GM12878 (cell line): ENCODE data around the gene S1PR1. TPM values are rescaled to one million over a fixed set of nuclear protein-coding genes. Genes with fewer than 3 reads are reported as not detected.

ENCODE experiments used
- ATAC-seq: fragments of 200-7000 bp; cut with Tn5 transposase; 3 replicates; pipeline ENCODE4 v1.9.1; 2020; ENCODE audit warnings: mild to moderate bottlenecking, moderate library complexity
- BruUV-seq: library from RNA; stranded (reverse); fragments of 400-500 nt; replicated peaks from 2 replicates; lab custom pipeline; 2021; lab: Mats Ljungman, UMichigan
- CTCF ChIA-PET: fragments of 300-600 bp; sonication (Branson Sonifier 250); formaldehyde crosslinking; extraction: SDS; loops from one replicate; lab custom pipeline; 2021; ENCODE audit warnings: inconsistent platforms; lab: Yijun Ruan, JAX
- POLR2A ChIA-PET: fragments of 350-600 bp; formaldehyde crosslinking; extraction: SDS; loops from one replicate; lab custom pipeline; 2021; ENCODE audit warnings: inconsistent platforms; lab: Charles Lee
- RAD21 ChIA-PET: fragments of 300-600 bp; sonication (Branson Sonifier 250); formaldehyde crosslinking; loops from one replicate; lab custom pipeline; 2023; ENCODE audit warnings: antibody characterized with exemption; ENCODE audit not compliant: unreplicated experiment; lab: Charles Lee
- SMC1A ChIA-PET: fragments of 300-600 bp; sonication (Branson Sonifier 250); formaldehyde crosslinking; loops from one replicate; lab custom pipeline; 2023; ENCODE audit not compliant: unreplicated experiment, uncharacterized antibody; lab: Charles Lee
- DNase-seq: peaks from one replicate; pipeline ENCODE4 v3.0.0-alpha.2; 2011; ENCODE audit warnings: low read depth, low spot score
- FAIRE-seq: peaks from 3 replicates; lab custom pipeline; 2011; peaks lifted over from hg19 to GRCh38; lab: Jason Lieb, UNC
- H2AFZ ChIP-seq: 2 replicates; pipeline ENCODE4 v1.6.0; 2011; ENCODE audit warnings: low read depth, low read length, control low read depth; ENCODE audit not compliant: control insufficient read depth
- H3K27ac ChIP-seq: 2 replicates; pipeline ENCODE4 v1.5.1; 2011; ENCODE audit warnings: control low read depth; ENCODE audit not compliant: control insufficient read depth, insufficient read depth
- H3K27me3 ChIP-seq, 2 experiments: replicated peaks in 1 of 2; 2 replicates each; pipeline versions ENCODE4 v1.6.0 to v1.6.1; 2011; ENCODE audit warnings: low read length in 1 of 2; ENCODE audit not compliant: control insufficient read depth in 2 of 2, insufficient read depth in 2 of 2
- H3K36me3 ChIP-seq, 2 experiments: 2 replicates each; pipeline ENCODE4 v1.5.1; 2011; ENCODE audit warnings: low read length in 1 of 2; ENCODE audit not compliant: control insufficient read depth in 2 of 2, insufficient read depth in 2 of 2
- H3K4me1 ChIP-seq: 2 replicates; pipeline ENCODE4 v1.6.1; 2011; ENCODE audit warnings: mild to moderate bottlenecking, low read length, moderate library complexity, mixed read lengths; ENCODE audit not compliant: control insufficient read depth, insufficient read depth
- H3K4me2 ChIP-seq: 2 replicates; pipeline ENCODE4 v1.6.0; 2011; ENCODE audit warnings: control low read depth; ENCODE audit not compliant: control insufficient read depth, insufficient read depth
- H3K4me3 ChIP-seq: fragments of 200-600 bp; sonication (generic); 2 replicates; pipeline ENCODE4 v1.5.1; 2016
- H3K79me2 ChIP-seq: 2 replicates; pipeline ENCODE4 v1.6.0; 2011; ENCODE audit warnings: low read length; ENCODE audit not compliant: control insufficient read depth, insufficient read depth
- H3K9ac ChIP-seq: 2 replicates; pipeline ENCODE4 v1.8.0; 2011; ENCODE audit warnings: low read length, control low read depth, mixed read lengths; ENCODE audit not compliant: control insufficient read depth, insufficient read depth
- H3K9me3 ChIP-seq: replicated peaks from 3 replicates; pipeline ENCODE4 v1.5.1; 2011; ENCODE audit warnings: mild to moderate bottlenecking, low read length; ENCODE audit not compliant: control insufficient read depth, insufficient read depth
- H4K20me1 ChIP-seq: 2 replicates; pipeline ENCODE4 v1.6.0; 2011; ENCODE audit not compliant: control insufficient read depth, insufficient read depth
- HDAC2 ChIP-seq: fragments of 200-600 bp; sonication (generic); IDR thresholded peaks from 2 replicates; pipeline ENCODE4 v1.6.1; 2017
- IKZF2 ChIP-seq, 2 experiments: fragments of 450-650 bp; IDR thresholded peaks; 2 replicates each; pipeline ENCODE4 v1.6.1; 2017; ENCODE audit warnings: mild to moderate bottlenecking in 2 of 2, moderate library complexity in 2 of 2
- MYC ChIP-seq: IDR thresholded peaks from 2 replicates; pipeline ENCODE4 v1.6.1; 2011; ENCODE audit warnings: mild to moderate bottlenecking, low read length, moderate library complexity, inconsistent platforms; ENCODE audit not compliant: insufficient read depth, insufficient replicate concordance, insufficient read length, severe bottlenecking
- NFYB ChIP-seq: IDR thresholded peaks from 2 replicates; pipeline ENCODE4 v1.6.1; 2011; ENCODE audit warnings: low read depth, mild to moderate bottlenecking, low read length, improper control_type of control experiment, moderate library complexity; ENCODE audit not compliant: insufficient read depth
- SRF ChIP-seq, 2 experiments: IDR thresholded peaks; 2 replicates each; pipeline ENCODE4 v1.6.1; 2011; ENCODE audit warnings: low read depth in 2 of 2, low read length in 2 of 2, mild to moderate bottlenecking in 1 of 2, moderate library complexity in 1 of 2
- STAT3 ChIP-seq: IDR thresholded peaks from 2 replicates; pipeline ENCODE4 v1.6.1; 2011; ENCODE audit warnings: low read depth, low read length, improper control_type of control experiment
- TBL1XR1 ChIP-seq: IDR thresholded peaks from 2 replicates; pipeline ENCODE4 v1.6.1; 2012; ENCODE audit warnings: low read depth, low read length, improper control_type of control experiment
- ZBED1 ChIP-seq: IDR thresholded peaks from 2 replicates; pipeline ENCODE4 v1.6.1; 2016; ENCODE audit warnings: borderline replicate concordance
- WGBS: methylation state at CpG from one replicate; pipeline ENCODE4 v1.1.6; 2016; ENCODE audit warnings: low lambda C conversion rate; ENCODE audit not compliant: insufficient replicate concordance, insufficient coverage; ENCODE audit errors: missing lambda C conversion rate; 5-methylcytosine and 5-hydroxymethylcytosine counted together
- in situ Hi-C: fragments of 300-500 bp; cut with MboI; formaldehyde crosslinking; loops from 9 replicates; pipeline ENCODE4 v1.14.3; 2018; ENCODE audit warnings: mixed read lengths
- intact Hi-C: fragments of 100-400 bp; cut with micrococcal nuclease; formaldehyde crosslinking; loops from one replicate; pipeline ENCODE4 v1.14.2; 2022; ENCODE audit not compliant: unreplicated experiment
- polyA plus RNA-seq, 11 experiments: library from polyadenylated mRNA; depleted of rRNA in 4 of 11; unstranded in 6 of 11; stranded (reverse) in 5 of 11; fragments of >200 nt; fragmentation: Nextera tagmentation in 4 of 11; fragmentation: Illumina TruSeq in 1 of 11; extraction: Ambion mirVana in 4 of 11; extraction: Trizol in 1 of 11; gene quantifications; 1 replicate in 1 of 11; 2 replicates in 10 of 11; pipeline versions ENCODE4 v1.2.1 to v1.2.3, GENCODE V29; 2011 to 2016; ENCODE audit warnings: inconsistent platforms in 2 of 11, missing spikeins in 2 of 11, low read depth in 1 of 11
- total RNA-seq, 4 experiments: library from RNA; depleted of rRNA in 3 of 4; stranded (reverse); fragments of >200 nt in 3 of 4; fragmentation: Illumina TruSeq in 1 of 4; extraction: Trizol in 1 of 4; gene quantifications; 2 replicates each; pipeline versions ENCODE4 v1.2.1 to v1.2.3, GENCODE V29; 2013 to 2021
- TF ChIP-seq, protein P1 (sequence below): IDR thresholded peaks from 2 replicates; pipeline ENCODE4 v1.6.1; 2012; ENCODE audit warnings: improper control_type of control experiment, low read depth, low read length; ENCODE audit not compliant: insufficient replicate concordance

The S1PR1 gene
- total and polyA plus RNA-seq, 10 of the 15 experiments (the other 5 are each of a cell fraction or from before 2014, with no cell fraction given) = 3.8 to 59.4 (median 30.7) TPM

GRCh38 chr1:101267082-101267481, 30.3 kb downstream of the S1PR1 start:
- FAIRE-seq (no peak), ATAC-seq (no peak), DNase-seq (no peak)
- no peaks in the 10 kb centered on the region for H4K20me1 ChIP-seq
- ChIA-PET RAD21 (no interaction called here), CTCF (interaction anchor here (0.6 to 1.3 kb wide), 2 partner anchors 79 to 171 kb away, joined by 3 read pairs; no protein-coding TSS in a partner anchor), POLR2A (no interaction called here), SMC1A (interaction anchor here (0.5 to 2.4 kb wide), 2 partner anchors 31 to 381 kb away, joined by 3 to 5 read pairs; no protein-coding TSS in a partner anchor)
- H3K79me2 ChIP-seq = no peaks in the 10 kb centered on the region
- no TSS peak for BruUV-seq
- H3K36me3 ChIP-seq = no peaks in the 10 kb centered on the region
- H3K9me3 ChIP-seq = peaks cover 2% of the 10 kb centered on the region; the same call in 1 of the 3 replicates
- H3K4me3 ChIP-seq = no peak overlapping the region
- H3K4me2 ChIP-seq = no peak overlapping the region
- no peaks in the 10 kb centered on the region for H3K27me3 ChIP-seq
- no peak overlapping the region for H3K27ac ChIP-seq
- H2AFZ ChIP-seq = no peak overlapping the region
- TF ChIP-seq IKZF2 (IDR thresholded peaks at IDR 0.05) (no peak), HDAC2 (no peak), ZBED1 (no peak), SRF (IDR thresholded peaks at IDR 0.05; ENCODE audit: low read depth in 2 of 2, low read length in 2 of 2) (no peak)
- no peak overlapping the region for H3K9ac ChIP-seq
- 87% methylated on average over 2 of the region's 2 CpGs for WGBS
- no peaks in the 10 kb centered on the region for H3K4me1 ChIP-seq
- in situ Hi-C loops = no loop called here
- intact Hi-C loops = no loop called here

DNA sequence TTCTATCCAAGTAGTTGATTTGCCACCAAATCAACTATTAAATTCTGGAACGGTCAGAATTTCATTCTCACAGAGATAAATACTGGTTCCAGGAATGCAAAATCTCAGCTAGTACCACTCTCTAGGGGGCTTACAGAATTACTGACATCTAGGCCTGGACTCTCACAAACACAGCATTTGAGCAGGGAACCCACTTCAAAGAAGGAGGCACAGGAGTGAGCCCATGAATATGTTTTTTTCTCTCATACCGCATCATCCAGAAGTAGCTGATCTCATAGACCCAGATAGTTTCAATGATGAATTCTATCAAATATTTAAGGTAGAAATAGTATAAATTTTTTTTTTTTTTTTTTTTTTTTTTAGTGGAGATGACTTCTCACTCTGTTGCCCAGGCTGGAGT, 32.1 kb downstream of the S1PR1 start:
- Histone ChIP-seq H3K27ac (no peak overlapping the region), H3K79me2 (no peaks in the 10 kb centered on the region), H3K4me2 (no peak overlapping the region), H3K4me3 (no peak overlapping the region), H2AFZ (no peak overlapping the region), H3K4me1 (no peaks in the 10 kb centered on the region), H3K36me3 (no peaks in the 10 kb centered on the region), H3K9me3 (peaks cover 2% of the 10 kb centered on the region; the same call in 1 of the 3 replicates), H4K20me1 (no peaks in the 10 kb centered on the region), H3K9ac (no peak overlapping the region), H3K27me3 (no peaks in the 10 kb centered on the region)
- DNase-seq (no peak), ATAC-seq (no peak), FAIRE-seq (no peak)
- ChIA-PET RAD21 (interaction anchor here (1.3 kb wide), 1 partner anchor 20 kb away, joined by 4 read pairs; no protein-coding TSS in a partner anchor), POLR2A (interaction anchor here (0.6 kb wide), 1 partner anchor 273 kb away, joined by 5 read pairs; no protein-coding TSS in a partner anchor), CTCF (interaction anchor here (0.6 to 1.4 kb wide), 3 partner anchors 20 to 231 kb away, joined by 3 to 4 read pairs (median 4); no protein-coding TSS in a partner anchor), SMC1A (interaction anchor here (0.6 kb wide), 2 partner anchors 19 to 272 kb away, joined by 3 to 5 read pairs; no protein-coding TSS in a partner anchor)
- BruUV-seq = no TSS peak
- in situ Hi-C loops = no loop called here
- intact Hi-C loops = no loop called here
- WGBS = 98% methylated on average over 2 of the region's 2 CpGs
- TF ChIP-seq TBL1XR1 (no peak), STAT3 (no peak), NFYB (no peak), MYC (no peak)
- TF ChIP-seq, protein P1, sequence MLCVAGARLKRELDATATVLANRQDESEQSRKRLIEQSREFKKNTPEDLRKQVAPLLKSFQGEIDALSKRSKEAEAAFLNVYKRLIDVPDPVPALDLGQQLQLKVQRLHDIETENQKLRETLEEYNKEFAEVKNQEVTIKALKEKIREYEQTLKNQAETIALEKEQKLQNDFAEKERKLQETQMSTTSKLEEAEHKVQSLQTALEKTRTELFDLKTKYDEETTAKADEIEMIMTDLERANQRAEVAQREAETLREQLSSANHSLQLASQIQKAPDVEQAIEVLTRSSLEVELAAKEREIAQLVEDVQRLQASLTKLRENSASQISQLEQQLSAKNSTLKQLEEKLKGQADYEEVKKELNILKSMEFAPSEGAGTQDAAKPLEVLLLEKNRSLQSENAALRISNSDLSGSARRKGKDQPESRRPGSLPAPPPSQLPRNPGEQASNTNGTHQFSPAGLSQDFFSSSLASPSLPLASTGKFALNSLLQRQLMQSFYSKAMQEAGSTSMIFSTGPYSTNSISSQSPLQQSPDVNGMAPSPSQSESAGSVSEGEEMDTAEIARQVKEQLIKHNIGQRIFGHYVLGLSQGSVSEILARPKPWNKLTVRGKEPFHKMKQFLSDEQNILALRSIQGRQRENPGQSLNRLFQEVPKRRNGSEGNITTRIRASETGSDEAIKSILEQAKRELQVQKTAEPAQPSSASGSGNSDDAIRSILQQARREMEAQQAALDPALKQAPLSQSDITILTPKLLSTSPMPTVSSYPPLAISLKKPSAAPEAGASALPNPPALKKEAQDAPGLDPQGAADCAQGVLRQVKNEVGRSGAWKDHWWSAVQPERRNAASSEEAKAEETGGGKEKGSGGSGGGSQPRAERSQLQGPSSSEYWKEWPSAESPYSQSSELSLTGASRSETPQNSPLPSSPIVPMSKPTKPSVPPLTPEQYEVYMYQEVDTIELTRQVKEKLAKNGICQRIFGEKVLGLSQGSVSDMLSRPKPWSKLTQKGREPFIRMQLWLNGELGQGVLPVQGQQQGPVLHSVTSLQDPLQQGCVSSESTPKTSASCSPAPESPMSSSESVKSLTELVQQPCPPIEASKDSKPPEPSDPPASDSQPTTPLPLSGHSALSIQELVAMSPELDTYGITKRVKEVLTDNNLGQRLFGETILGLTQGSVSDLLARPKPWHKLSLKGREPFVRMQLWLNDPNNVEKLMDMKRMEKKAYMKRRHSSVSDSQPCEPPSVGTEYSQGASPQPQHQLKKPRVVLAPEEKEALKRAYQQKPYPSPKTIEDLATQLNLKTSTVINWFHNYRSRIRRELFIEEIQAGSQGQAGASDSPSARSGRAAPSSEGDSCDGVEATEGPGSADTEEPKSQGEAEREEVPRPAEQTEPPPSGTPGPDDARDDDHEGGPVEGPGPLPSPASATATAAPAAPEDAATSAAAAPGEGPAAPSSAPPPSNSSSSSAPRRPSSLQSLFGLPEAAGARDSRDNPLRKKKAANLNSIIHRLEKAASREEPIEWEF = no peak
